A673 (cell line): ENCODE measurements around the gene GCG.

Experiments used
- EZH2 ChIP-seq: fragments of 200-600 bp; sonication (generic); IDR thresholded peaks from 2 replicates; pipeline ENCODE4 v1.6.1; 2017; ENCODE audit warnings: borderline replicate concordance, low read depth, mild to moderate bottlenecking, mixed read lengths, antibody characterized with exemption, low read length; ENCODE audit not compliant: poor library complexity, severe bottlenecking
- TF ChIP-seq, protein P1 (sequence below): fragments of 300-800, 200-600 bp; sonication (generic); conservative IDR thresholded peaks from 2 replicates; pipeline ENCODE4 v1.5.1; 2017; ENCODE audit warnings: low read depth, mild to moderate bottlenecking, antibody characterized with exemption, low read length, moderate library complexity, mixed read lengths

DNA sequence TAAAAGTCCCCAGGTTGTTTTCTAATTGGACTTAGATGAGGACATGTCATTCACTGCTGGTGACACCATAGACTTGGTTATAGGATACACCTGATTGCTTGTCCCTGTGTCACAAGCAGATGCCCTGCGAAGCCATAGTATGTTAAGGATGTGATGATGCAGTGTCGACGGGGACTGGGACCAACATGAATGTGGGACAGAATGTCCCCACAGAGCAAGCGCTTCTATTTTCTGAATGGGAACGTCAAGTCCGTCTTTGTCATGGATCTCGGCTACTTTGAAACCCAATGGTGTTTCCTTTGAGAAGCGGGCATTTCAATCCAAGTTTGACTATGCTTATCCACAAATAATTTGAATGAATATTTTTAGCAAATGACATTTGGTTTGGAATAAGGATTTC lies 2.1 kb downstream of the GCG start:
- TF ChIP-seq, protein P1, sequence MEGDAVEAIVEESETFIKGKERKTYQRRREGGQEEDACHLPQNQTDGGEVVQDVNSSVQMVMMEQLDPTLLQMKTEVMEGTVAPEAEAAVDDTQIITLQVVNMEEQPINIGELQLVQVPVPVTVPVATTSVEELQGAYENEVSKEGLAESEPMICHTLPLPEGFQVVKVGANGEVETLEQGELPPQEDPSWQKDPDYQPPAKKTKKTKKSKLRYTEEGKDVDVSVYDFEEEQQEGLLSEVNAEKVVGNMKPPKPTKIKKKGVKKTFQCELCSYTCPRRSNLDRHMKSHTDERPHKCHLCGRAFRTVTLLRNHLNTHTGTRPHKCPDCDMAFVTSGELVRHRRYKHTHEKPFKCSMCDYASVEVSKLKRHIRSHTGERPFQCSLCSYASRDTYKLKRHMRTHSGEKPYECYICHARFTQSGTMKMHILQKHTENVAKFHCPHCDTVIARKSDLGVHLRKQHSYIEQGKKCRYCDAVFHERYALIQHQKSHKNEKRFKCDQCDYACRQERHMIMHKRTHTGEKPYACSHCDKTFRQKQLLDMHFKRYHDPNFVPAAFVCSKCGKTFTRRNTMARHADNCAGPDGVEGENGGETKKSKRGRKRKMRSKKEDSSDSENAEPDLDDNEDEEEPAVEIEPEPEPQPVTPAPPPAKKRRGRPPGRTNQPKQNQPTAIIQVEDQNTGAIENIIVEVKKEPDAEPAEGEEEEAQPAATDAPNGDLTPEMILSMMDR: no peak
- TF ChIP-seq EZH2: no peak
